HCT116 (cell line): ENCODE data around the gene KIF13A. TPM values are rescaled to one million over a fixed set of nuclear protein-coding genes. Genes with fewer than 3 reads are reported as not detected.
"Not testable (repeated sequence)": the region's sequence is repeated elsewhere in the genome, so short reads cannot be mapped to it uniquely, and the experiment has no call there.

Experiments
- ATAC-seq: fragments of 200-7000 bp; cut with Tn5 transposase; 2 replicates; pipeline ENCODE4 v1.9.1; 2020; ENCODE audit warnings: mild to moderate bottlenecking, moderate library complexity
- BruUV-seq: library from RNA; stranded (reverse); fragments of 400-500 nt; replicated peaks from 2 replicates; lab custom pipeline; 2021; lab: Mats Ljungman, UMichigan
- CTCF ChIA-PET: fragments of 300-600 bp; sonication (Branson Sonifier 250); formaldehyde crosslinking; loops from one replicate; lab custom pipeline; 2021; ENCODE audit warnings: antibody characterized with exemption; lab: Charles Lee
- POLR2A ChIA-PET: fragments of 300-600, 350-600 bp; sonication (Branson Sonifier 250); formaldehyde crosslinking; loops from one replicate; lab custom pipeline; 2021; ENCODE audit warnings: antibody characterized with exemption; lab: Charles Lee
- RAD21 ChIA-PET, 2 experiments: fragments of 300-600 bp; sonication (Branson Sonifier 250); formaldehyde crosslinking; loops; one replicate each; lab custom pipeline; 2023; ENCODE audit warnings: low total read pairs in 2 of 2; ENCODE audit not compliant: uncharacterized antibody in 2 of 2, unreplicated experiment in 2 of 2, low non-redundant PET in 1 of 2; lab: Charles Lee
- DNase-seq: peaks from one replicate; pipeline ENCODE4 v3.0.0-alpha.2; 2010; ENCODE audit warnings: low read depth, low spot score
- H2AFZ ChIP-seq: fragments of 200-600 bp; shearing (Covaris generic), sonication (generic); 2 replicates; pipeline ENCODE4 v1.6.1; 2017; ENCODE audit warnings: low read depth, mixed run types, mixed read lengths, antibody characterized with exemption, low read length; ENCODE audit not compliant: poor library complexity, severe bottlenecking
- H3K27ac ChIP-seq: 2 replicates; pipeline ENCODE4 v1.5.1; 2012; ENCODE audit warnings: low read depth, low read length
- H3K27me3 ChIP-seq: fragments of 200-600 bp; sonication (generic); 2 replicates; pipeline ENCODE4 v1.6.1; 2016; ENCODE audit warnings: mixed run types, low read length, mixed read lengths; ENCODE audit not compliant: insufficient read depth
- H3K36me3 ChIP-seq, 2 experiments: fragments of 200-500 bp in 1 of 2; fragments of 200-600 bp in 1 of 2; sonication (Bioruptor generic) in 1 of 2; sonication (generic) in 1 of 2; 2 replicates each; pipeline versions ENCODE4 v1.5.1 to v1.6.1; 2014 to 2016; ENCODE audit warnings: low read length in 2 of 2, inconsistent platforms in 1 of 2, mixed read lengths in 1 of 2, mixed run types in 1 of 2; ENCODE audit not compliant: insufficient read depth in 2 of 2, control insufficient read depth in 1 of 2
- H3K4me1 ChIP-seq, 2 experiments: fragments of 200-600 bp in 1 of 2; sonication (generic) in 1 of 2; 2 replicates each; pipeline versions ENCODE4 v1.5.1 to v1.6.1; 2012 to 2017; ENCODE audit warnings: low read length in 2 of 2, inconsistent platforms in 1 of 2, mild to moderate bottlenecking in 1 of 2, mixed read lengths in 1 of 2, mixed run types in 1 of 2, moderate library complexity in 1 of 2; ENCODE audit not compliant: insufficient read depth in 2 of 2, control insufficient read depth in 1 of 2
- H3K4me2 ChIP-seq: fragments of 200-600 bp; sonication (generic); 2 replicates; pipeline ENCODE4 v1.6.1; 2017; ENCODE audit warnings: mixed run types, low read length, mixed read lengths
- H3K4me3 ChIP-seq, 2 experiments: fragments of 200-600 bp in 1 of 2; sonication (generic) in 1 of 2; replicated peaks in 1 of 2; 2 replicates each; pipeline ENCODE4 v1.5.1; 2011 to 2016; ENCODE audit warnings: low read length in 2 of 2, control low read depth in 1 of 2, low read depth in 1 of 2, mild to moderate bottlenecking in 1 of 2, mixed read lengths in 1 of 2, mixed run types in 1 of 2
- H3K79me2 ChIP-seq: fragments of 200-600 bp; sonication (generic); 2 replicates; pipeline ENCODE4 v1.6.1; 2017; ENCODE audit warnings: mild to moderate bottlenecking, mixed run types, low read length, moderate library complexity, mixed read lengths; ENCODE audit not compliant: insufficient read depth
- H3K9ac ChIP-seq: fragments of 200-600 bp; sonication (generic); 2 replicates; pipeline ENCODE4 v1.6.1; 2016; ENCODE audit warnings: low read length, mixed read lengths
- H3K9me2 ChIP-seq: fragments of 200-600 bp; sonication (generic), shearing (Covaris generic); 2 replicates; pipeline ENCODE4 v1.6.1; 2017; ENCODE audit warnings: mixed run types, mild to moderate bottlenecking, moderate library complexity; ENCODE audit not compliant: insufficient read depth
- H3K9me3 ChIP-seq, 2 experiments: fragments of 200-500 bp in 1 of 2; fragments of 200-600 bp in 1 of 2; sonication (Bioruptor generic) in 1 of 2; sonication (generic) in 1 of 2; 2 replicates each; pipeline ENCODE4 v1.6.1; 2014 to 2017; ENCODE audit warnings: low read length in 2 of 2, mixed read lengths in 2 of 2, inconsistent platforms in 1 of 2, low read depth in 1 of 2, mild to moderate bottlenecking in 1 of 2, mixed run types in 1 of 2, moderate library complexity in 1 of 2; ENCODE audit not compliant: control insufficient read depth in 1 of 2, insufficient read depth in 1 of 2
- H4K20me1 ChIP-seq: fragments of 200-600 bp; sonication (generic), shearing (Covaris generic); 2 replicates; pipeline ENCODE4 v1.6.1; 2017; ENCODE audit warnings: mixed run types, mild to moderate bottlenecking, moderate library complexity; ENCODE audit not compliant: insufficient read depth
- ATF3 ChIP-seq: IDR thresholded peaks from 2 replicates; pipeline ENCODE4 v1.6.1; 2012
- CBX3 ChIP-seq: IDR thresholded peaks from 2 replicates; pipeline ENCODE4 v1.6.1; 2012; ENCODE audit warnings: low read depth
- CTCF ChIP-seq, 3 experiments: fragments of 200-600 bp in 1 of 3; sonication (generic) in 1 of 3; IDR thresholded peaks in 2 of 3; conservative IDR thresholded peaks in 1 of 3; 2 replicates each; pipeline ENCODE4 v1.5.1; 2012 to 2017; ENCODE audit warnings: low read depth in 2 of 3, low read length in 2 of 3, antibody characterized with exemption in 1 of 3, borderline replicate concordance in 1 of 3, control low read depth in 1 of 3, mild to moderate bottlenecking in 1 of 3, mixed read lengths in 1 of 3, mixed run types in 1 of 3, moderate library complexity in 1 of 3; ENCODE audit not compliant: insufficient read depth in 1 of 3
- EZH2 ChIP-seq: fragments of 200-600 bp; sonication (generic); IDR thresholded peaks from 2 replicates; pipeline ENCODE4 v1.6.1; 2017; ENCODE audit warnings: antibody characterized with exemption, mixed run types
- EZH2phosphoT487 ChIP-seq: fragments of 200-600 bp; IDR thresholded peaks from 2 replicates; pipeline ENCODE4 v1.6.1; 2018; ENCODE audit warnings: antibody characterized with exemption, borderline replicate concordance
- MAX ChIP-seq: IDR thresholded peaks from 2 replicates; pipeline ENCODE4 v1.6.1; 2012
- RAD21 ChIP-seq: IDR thresholded peaks from 2 replicates; pipeline ENCODE4 v1.6.1; 2012; ENCODE audit warnings: low read depth, mild to moderate bottlenecking
- SIN3A ChIP-seq: IDR thresholded peaks from 2 replicates; pipeline ENCODE4 v1.6.1; 2012; ENCODE audit warnings: low read depth
- TCF7L2 ChIP-seq: IDR thresholded peaks from 2 replicates; pipeline ENCODE4 v1.7.0; 2011; ENCODE audit warnings: borderline replicate concordance, inconsistent platforms; ENCODE audit not compliant: insufficient read depth, insufficient read length; ENCODE audit errors: extremely low read depth
- YY1 ChIP-seq: IDR thresholded peaks from 2 replicates; pipeline ENCODE4 v1.6.1; 2011; ENCODE audit warnings: low read length, low read depth, moderate library complexity, mild to moderate bottlenecking; ENCODE audit not compliant: insufficient replicate concordance; ENCODE audit errors: extremely low read depth
- intact Hi-C: fragments of 100-400 bp; cut with micrococcal nuclease; formaldehyde crosslinking; loops from 2 replicates; pipeline ENCODE4 v1.10.0; 2022
- total RNA-seq: library from RNA; stranded (reverse); gene quantifications from one replicate; pipeline ENCODE4 v1.2.1, GENCODE V29; 2021; ENCODE audit not compliant: unreplicated experiment
- TF ChIP-seq, protein P1 (sequence below): IDR thresholded peaks from 2 replicates; pipeline ENCODE4 v1.6.1; 2011; ENCODE audit warnings: mild to moderate bottlenecking, low read length, moderate library complexity; ENCODE audit not compliant: insufficient replicate concordance; ENCODE audit errors: extremely low read depth

Gene KIF13A
- total RNA-seq, 1 experiment from 2014 or later: 23.1 TPM

DNA sequence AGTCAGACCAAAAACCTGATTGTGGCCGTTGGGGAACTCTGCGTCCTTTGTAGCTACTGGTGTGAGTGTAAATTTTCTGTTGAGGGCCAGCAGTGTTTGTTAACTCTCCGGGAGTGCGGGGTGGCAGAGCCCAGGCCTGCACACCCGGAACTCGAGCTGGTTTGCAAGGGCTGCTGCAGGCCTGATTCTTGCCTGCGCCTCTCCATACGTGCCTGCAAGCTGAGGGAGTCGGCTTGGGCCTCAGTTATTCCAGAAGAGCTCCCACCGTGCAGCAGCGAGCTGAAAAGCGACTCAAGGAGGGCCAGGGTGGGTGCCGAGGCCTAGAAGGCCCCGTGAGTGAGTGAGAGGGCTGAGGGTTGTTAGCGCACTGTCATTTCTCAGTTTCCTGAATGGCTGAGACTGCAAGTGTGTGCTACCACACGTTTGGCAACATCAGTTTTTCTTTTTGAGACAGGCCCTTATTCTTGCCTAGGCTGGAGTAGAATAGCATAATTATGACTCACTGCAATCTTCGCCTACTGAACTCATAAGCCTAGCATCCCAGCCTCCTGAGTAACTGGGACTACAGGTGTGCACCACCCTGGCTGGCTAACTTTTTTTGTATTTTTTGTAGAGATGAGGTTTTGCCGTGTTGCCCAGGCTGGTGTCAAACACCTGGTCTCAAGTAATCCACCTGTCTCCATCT lies 33.9 kb upstream of the KIF13A start:
- H3K4me3 ChIP-seq: no peak overlapping the region
- no peak overlapping the region for H2AFZ ChIP-seq
- BruUV-seq: no TSS peak
- TF ChIP-seq SIN3A (no peak), YY1 (no peak), MAX (no peak), EZH2phosphoT487 (no peak), EZH2 (no peak), CBX3 (no peak), TCF7L2 (no peak), ATF3 (no peak), RAD21 (no peak), CTCF (IDR thresholded peaks at IDR 0.05 in 2 of 3, conservative IDR thresholded peaks at IDR 0.05 in 1 of 3; ENCODE audit: borderline replicate concordance in 1 of 3, insufficient read depth in 1 of 3, low read depth in 2 of 3, low read length in 2 of 3) (no peak)
- TF ChIP-seq, protein P1, sequence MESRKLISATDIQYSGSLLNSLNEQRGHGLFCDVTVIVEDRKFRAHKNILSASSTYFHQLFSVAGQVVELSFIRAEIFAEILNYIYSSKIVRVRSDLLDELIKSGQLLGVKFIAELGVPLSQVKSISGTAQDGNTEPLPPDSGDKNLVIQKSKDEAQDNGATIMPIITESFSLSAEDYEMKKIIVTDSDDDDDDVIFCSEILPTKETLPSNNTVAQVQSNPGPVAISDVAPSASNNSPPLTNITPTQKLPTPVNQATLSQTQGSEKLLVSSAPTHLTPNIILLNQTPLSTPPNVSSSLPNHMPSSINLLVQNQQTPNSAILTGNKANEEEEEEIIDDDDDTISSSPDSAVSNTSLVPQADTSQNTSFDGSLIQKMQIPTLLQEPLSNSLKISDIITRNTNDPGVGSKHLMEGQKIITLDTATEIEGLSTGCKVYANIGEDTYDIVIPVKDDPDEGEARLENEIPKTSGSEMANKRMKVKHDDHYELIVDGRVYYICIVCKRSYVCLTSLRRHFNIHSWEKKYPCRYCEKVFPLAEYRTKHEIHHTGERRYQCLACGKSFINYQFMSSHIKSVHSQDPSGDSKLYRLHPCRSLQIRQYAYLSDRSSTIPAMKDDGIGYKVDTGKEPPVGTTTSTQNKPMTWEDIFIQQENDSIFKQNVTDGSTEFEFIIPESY: no peak
- no peaks in the 10 kb centered on the region for H3K79me2 ChIP-seq
- ChIA-PET POLR2A (interaction anchor here (1.4 kb wide), 1 partner anchor 8 kb away, joined by 3 read pairs; no protein-coding TSS in a partner anchor), RAD21 (no interaction called here), CTCF (no interaction called here)
- H4K20me1 ChIP-seq: no peaks in the 10 kb centered on the region
- ATAC-seq (no peak), DNase-seq (no peak)
- no peaks in the 10 kb centered on the region for H3K9me2 ChIP-seq
- intact Hi-C loops: no loop called here
- no peak overlapping the region for H3K4me2 ChIP-seq
- H3K27me3 ChIP-seq: no peaks in the 10 kb centered on the region
- H3K36me3 ChIP-seq: no peaks in the 10 kb centered on the region
- peaks cover 0 to 8% of the 10 kb centered on the region in 2 experiments; a peak in 1 of 4 replicates for H3K4me1 ChIP-seq
- H3K9ac ChIP-seq: no peak overlapping the region
- H3K27ac ChIP-seq: no peak overlapping the region
- H3K9me3 ChIP-seq: no peaks in the 10 kb centered on the region

DNA sequence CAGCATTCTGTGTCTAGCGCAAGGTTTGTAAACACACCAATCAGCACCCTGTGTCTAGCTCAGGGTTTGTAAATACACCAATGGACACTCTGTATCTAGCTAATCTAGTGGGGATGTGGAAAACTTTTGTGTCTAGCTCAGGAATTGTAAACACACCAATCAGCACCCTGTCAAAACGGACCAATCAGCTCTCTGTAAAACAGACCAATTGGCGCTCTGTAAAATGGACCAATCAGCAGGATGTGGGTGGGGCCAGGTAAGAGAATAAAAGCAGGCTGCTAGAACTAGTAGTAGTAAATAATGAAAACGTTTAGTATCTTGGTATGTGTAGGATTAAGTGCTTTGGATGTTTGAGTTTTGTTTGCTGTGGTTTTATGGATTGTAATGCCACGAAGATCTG lies 33.1 kb upstream of the KIF13A start:
- H3K4me3 ChIP-seq, ATAC-seq, H2AFZ ChIP-seq, H3K27me3 ChIP-seq, H3K27ac ChIP-seq, H4K20me1 ChIP-seq, H3K79me2 ChIP-seq, H3K4me2 ChIP-seq, H3K9me3 ChIP-seq, H3K9ac ChIP-seq, BruUV-seq, intact Hi-C loops, H3K4me1 ChIP-seq, H3K9me2 ChIP-seq, RAD21 ChIA-PET, DNase-seq, H3K36me3 ChIP-seq, CTCF ChIA-PET: not testable (repeated sequence)
- POLR2A ChIA-PET: interaction anchor here (0.9 to 1.4 kb wide), 2 partner anchors 9 to 10 kb away, joined by 3 read pairs; no protein-coding TSS in a partner anchor
